ENCODE measurements around the gene NDUFC2.
"Not testable (repeated sequence)": the region's sequence is repeated elsewhere in the genome, so short reads cannot be mapped to it uniquely, and the experiment has no call there.

Gene NDUFC2

GRCh38 chr11:78080818-78081495 is 1.3 kb upstream of the NDUFC2 start:
- DNase-seq (ENCODE audit: insufficient read length, low spot score), result no peak
- no peak for FAIRE-seq

GRCh38 chr11:78080084-78080817 is 589 bp upstream of the NDUFC2 start:
- DNase-seq (ENCODE audit: insufficient read length, low spot score) (no peak), FAIRE-seq (no peak)

- DNase-seq (ENCODE audit: insufficient read length, low spot score) (no peak), FAIRE-seq (no peak)
Measured at GRCh38 chr11:78078218-78079167, 1.2 kb downstream of the NDUFC2 start.

GRCh38 chr11:78077592-78077991 is 2.1 kb downstream of the NDUFC2 start:
- not testable (repeated sequence) for FAIRE-seq; DNase-seq (ENCODE audit: insufficient read length, low spot score)

- DNase-seq (ENCODE audit: insufficient read length, low spot score), result no peak
- FAIRE-seq, result no peak
Measured at GRCh38 chr11:78076733-78077403, 2.8 kb downstream of the NDUFC2 start.

GRCh38 chr11:78074756-78075155 is 4.9 kb downstream of the NDUFC2 start:
- FAIRE-seq, result no peak

GRCh38 chr11:78072455-78072854 is 7.2 kb downstream of the NDUFC2 start:
- DNase-seq (ENCODE audit: insufficient read length, low spot score) (no peak), FAIRE-seq (no peak)

More at GRCh38 chr11:78074756-78075155, 4.9 kb downstream of the NDUFC2 start:
- no peak for DNase-seq (ENCODE audit: insufficient read length, low spot score)

GRCh38 chr11:78071717-78072116 is 7.9 kb downstream of the NDUFC2 start:
- FAIRE-seq, result no peak
- no peak for DNase-seq (ENCODE audit: insufficient read length, low spot score)

- no peak for FAIRE-seq
- DNase-seq (ENCODE audit: insufficient read length, low spot score), result no peak
Measured at GRCh38 chr11:78070621-78071020, 9.0 kb downstream of the NDUFC2 start.

GRCh38 chr11:78069465-78069864 is 10.2 kb downstream of the NDUFC2 start:
- DNase-seq (ENCODE audit: insufficient read length, low spot score) (no peak), FAIRE-seq (no peak)

- DNase-seq (ENCODE audit: insufficient read length, low spot score) (no peak), FAIRE-seq (no peak)
Measured at GRCh38 chr11:78067704-78068103, 12.0 kb downstream of the NDUFC2 start.

GRCh38 chr11:78066471-78066870 is 13.2 kb downstream of the NDUFC2 start:
- no peak for FAIRE-seq
- DNase-seq (ENCODE audit: insufficient read length, low spot score), result no peak

GRCh38 chr11:78065203-78065602 is 14.5 kb downstream of the NDUFC2 start:
- DNase-seq (ENCODE audit: insufficient read length, low spot score), result no peak
- no peak for FAIRE-seq

- FAIRE-seq (no peak), DNase-seq (ENCODE audit: insufficient read length, low spot score) (no peak)
Measured at GRCh38 chr11:78063440-78064181, 16.1 kb downstream of the NDUFC2 start, which contains the start of gene THRSP. Gene THRSP (plus strand): TSS chr11:78063861. CDS start chr11:78063882, 21 bp downstream.

GRCh38 chr11:78062671-78063070 is 17.0 kb downstream of the NDUFC2 start:
- FAIRE-seq (no peak), DNase-seq (ENCODE audit: insufficient read length, low spot score) (no peak)

- no peak for FAIRE-seq
- DNase-seq (ENCODE audit: insufficient read length, low spot score), result no peak
Measured at GRCh38 chr11:78061921-78062311, 17.7 kb downstream of the NDUFC2 start.

GRCh38 chr11:78061088-78061920 is 18.4 kb downstream of the NDUFC2 start:
- no peak for DNase-seq (ENCODE audit: insufficient read length, low spot score)

GRCh38 chr11:78060533-78060932 is 19.1 kb downstream of the NDUFC2 start:
- DNase-seq (ENCODE audit: insufficient read length, low spot score) (no peak), FAIRE-seq (no peak)

More at GRCh38 chr11:78061088-78061920, 18.4 kb downstream of the NDUFC2 start:
- peak; percentile 60 for FAIRE-seq
